Neutrophil (primary cell): ENCODE results near the gene FZR1.

ENCODE experiments used
- H3K27ac ChIP-seq: fragments of 200-600 bp; sonication (generic); 2 replicates; pipeline ENCODE4 v1.5.1; 2016; ENCODE audit warnings: mild to moderate bottlenecking, moderate library complexity
- H3K27me3 ChIP-seq: fragments of 200-600 bp; sonication (generic); 2 replicates; pipeline ENCODE4 v1.6.0; 2016; ENCODE audit warnings: mild to moderate bottlenecking
- H3K36me3 ChIP-seq: fragments of 200-600 bp; sonication (generic); 2 replicates; pipeline ENCODE4 v1.5.1; 2017
- H3K4me1 ChIP-seq, 2 experiments: fragments of 200-600 bp in 1 of 2; sonication (generic) in 1 of 2; 1 replicate in 1 of 2; 2 replicates in 1 of 2; pipeline versions ENCODE4 v1.5.1 to v1.6.1; 2013 to 2016; ENCODE audit warnings: low read depth in 1 of 2, low read length in 1 of 2, mild to moderate bottlenecking in 1 of 2, moderate library complexity in 1 of 2; ENCODE audit not compliant: control insufficient read depth in 1 of 2, insufficient read depth in 1 of 2
- H3K4me3 ChIP-seq, 2 experiments: fragments of 200-600 bp in 1 of 2; sonication (generic) in 1 of 2; 1 replicate in 1 of 2; 2 replicates in 1 of 2; pipeline ENCODE4 v1.5.1; 2013 to 2016; ENCODE audit warnings: low read depth in 1 of 2, low read length in 1 of 2, mild to moderate bottlenecking in 1 of 2, moderate library complexity in 1 of 2
- H3K9me3 ChIP-seq: fragments of 200-600 bp; sonication (generic); 2 replicates; pipeline ENCODE4 v1.5.1; 2016
- TF ChIP-seq, protein P1 (sequence below): fragments of 200-600 bp; sonication (generic); IDR thresholded peaks from 2 replicates; pipeline ENCODE4 v1.5.1; 2016; ENCODE audit warnings: antibody characterized with exemption

Gene FZR1

DNA sequence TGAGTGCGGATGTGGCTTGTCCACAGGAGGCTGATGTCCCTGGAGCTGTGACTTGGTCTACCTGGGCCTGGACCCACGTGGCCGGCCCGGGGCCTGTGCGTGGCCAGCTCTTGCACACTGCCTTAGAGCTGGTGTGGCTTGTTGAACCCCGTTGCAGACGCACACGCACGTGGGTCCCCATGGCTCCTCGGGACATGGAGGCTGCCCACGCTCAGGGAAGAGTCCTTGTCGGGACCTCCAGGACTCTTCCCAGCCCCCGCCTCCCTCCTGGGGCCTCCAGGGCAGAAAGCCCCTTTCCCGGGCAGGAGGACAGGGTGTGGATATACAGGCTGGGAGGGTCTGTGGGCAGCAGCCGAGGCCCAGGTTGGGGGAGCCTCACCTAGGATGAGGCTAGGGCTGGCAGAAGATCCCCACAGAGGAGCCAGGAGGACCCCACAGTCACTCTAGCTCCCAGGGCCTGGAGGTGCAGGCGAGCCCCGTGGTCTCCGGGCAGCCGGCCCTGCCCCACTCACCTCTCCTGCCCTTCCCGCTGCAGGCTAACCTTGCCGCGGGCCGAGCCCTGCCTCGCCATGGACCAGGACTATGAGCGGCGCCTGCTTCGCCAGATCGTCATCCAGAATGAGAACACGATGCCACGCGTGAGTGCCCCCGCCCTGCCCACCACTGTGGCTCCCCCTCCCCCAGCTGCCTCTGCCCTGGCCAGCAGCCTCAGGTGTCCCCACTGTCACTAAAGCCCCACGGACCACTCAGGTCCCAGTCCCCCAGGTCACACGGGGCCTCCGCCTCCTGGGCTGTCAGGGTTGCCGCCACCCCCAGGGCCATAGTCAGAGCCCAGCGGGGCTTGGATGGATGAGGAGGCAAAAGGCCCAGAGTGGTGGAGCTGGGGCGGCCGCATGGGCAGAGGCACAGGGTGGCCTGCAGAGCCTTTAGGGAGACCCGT lies 16.6 kb downstream of the FZR1 start:
- no peaks in the 10 kb centered on the region for H3K4me1 ChIP-seq
- TF ChIP-seq, protein P1, sequence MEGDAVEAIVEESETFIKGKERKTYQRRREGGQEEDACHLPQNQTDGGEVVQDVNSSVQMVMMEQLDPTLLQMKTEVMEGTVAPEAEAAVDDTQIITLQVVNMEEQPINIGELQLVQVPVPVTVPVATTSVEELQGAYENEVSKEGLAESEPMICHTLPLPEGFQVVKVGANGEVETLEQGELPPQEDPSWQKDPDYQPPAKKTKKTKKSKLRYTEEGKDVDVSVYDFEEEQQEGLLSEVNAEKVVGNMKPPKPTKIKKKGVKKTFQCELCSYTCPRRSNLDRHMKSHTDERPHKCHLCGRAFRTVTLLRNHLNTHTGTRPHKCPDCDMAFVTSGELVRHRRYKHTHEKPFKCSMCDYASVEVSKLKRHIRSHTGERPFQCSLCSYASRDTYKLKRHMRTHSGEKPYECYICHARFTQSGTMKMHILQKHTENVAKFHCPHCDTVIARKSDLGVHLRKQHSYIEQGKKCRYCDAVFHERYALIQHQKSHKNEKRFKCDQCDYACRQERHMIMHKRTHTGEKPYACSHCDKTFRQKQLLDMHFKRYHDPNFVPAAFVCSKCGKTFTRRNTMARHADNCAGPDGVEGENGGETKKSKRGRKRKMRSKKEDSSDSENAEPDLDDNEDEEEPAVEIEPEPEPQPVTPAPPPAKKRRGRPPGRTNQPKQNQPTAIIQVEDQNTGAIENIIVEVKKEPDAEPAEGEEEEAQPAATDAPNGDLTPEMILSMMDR = no peak
- peaks cover 86% of the 10 kb centered on the region for H3K36me3 ChIP-seq
- H3K4me3 ChIP-seq = no peak overlapping the region
- no peaks in the 10 kb centered on the region for H3K9me3 ChIP-seq
- no peaks in the 10 kb centered on the region for H3K27me3 ChIP-seq
- H3K27ac ChIP-seq = no peak overlapping the region

DNA sequence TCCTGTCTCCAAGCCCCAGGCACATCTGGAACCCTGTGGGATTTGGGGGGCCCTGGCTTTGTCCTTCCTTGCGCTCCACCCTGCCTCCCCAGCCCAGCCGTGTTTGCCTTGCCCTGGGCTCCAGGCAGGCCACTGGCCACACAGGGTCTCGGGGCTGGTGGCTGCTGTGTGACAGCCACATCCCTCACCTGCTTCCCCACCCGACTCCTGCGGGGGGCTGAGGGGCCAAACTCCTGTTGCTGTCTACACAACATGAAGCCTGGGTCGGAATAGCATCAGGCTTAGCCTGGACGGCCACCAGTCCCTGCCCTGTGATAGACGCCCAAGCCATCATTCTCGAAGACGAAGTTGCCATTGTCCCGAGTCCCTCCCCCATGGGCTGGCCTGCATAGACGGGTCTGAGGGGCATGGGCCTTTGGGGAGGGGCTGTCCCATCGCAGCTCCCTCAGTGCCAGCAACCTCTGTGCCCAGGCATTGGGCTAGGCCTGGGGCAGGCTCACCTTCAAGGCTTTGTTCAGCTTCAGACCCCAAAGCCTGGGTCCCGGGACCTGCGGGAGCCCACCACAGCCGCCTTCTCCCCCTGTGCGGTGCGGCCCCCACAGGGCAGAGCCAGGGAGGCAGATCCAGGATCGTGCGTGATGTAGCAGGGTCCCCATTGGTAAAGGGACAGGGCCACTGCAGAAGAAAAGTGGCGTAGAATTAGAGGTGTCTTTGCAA lies 17.4 kb downstream of the FZR1 start:
- H3K27ac ChIP-seq = no peak overlapping the region
- H3K4me3 ChIP-seq = no peak overlapping the region
- no peaks in the 10 kb centered on the region for H3K9me3 ChIP-seq
- no peaks in the 10 kb centered on the region for H3K4me1 ChIP-seq
- peaks cover 92% of the 10 kb centered on the region for H3K36me3 ChIP-seq
- TF ChIP-seq, protein P1 = no peak
- no peaks in the 10 kb centered on the region for H3K27me3 ChIP-seq

DNA sequence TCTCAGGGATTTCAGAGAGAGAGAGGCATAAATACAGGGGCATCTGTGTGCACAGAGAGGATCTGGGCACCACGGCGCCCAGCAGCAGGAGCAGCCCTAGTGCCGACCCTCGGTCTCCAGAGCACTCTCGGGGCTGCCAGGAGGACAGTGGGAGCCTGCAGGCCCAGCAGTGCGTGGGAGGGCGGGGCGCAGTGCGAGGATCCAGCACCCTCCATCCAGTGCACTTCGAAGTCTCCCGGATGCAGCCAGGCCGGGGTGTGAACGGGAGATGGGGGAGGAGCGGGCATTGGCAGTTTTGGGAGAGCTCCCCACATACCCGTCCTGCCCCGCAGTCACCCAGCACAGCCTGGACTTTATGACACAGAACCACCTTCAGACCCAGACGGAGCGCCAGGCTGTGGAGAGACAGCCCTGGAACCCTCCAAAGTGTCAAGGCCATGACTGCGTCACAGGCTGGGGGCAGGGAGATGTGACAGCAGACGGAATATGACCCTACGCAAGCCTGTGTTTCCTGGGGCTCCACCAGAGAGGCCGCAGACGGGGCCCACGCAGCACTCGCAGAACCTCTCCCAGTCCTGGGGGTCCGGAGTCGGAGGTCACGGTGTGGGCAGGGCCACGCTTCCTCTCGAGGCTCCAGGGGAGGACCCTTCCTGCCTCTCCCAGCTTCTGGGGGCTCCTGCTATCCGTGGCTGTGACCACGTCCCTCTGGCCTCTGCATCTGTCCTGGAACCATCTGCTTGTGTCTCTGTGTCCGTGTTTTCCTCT lies 18.1 kb downstream of the FZR1 start:
- Histone ChIP-seq H3K36me3 (peaks cover 84% of the 10 kb centered on the region), H3K4me1 (no peaks in the 10 kb centered on the region), H3K4me3 (no peak overlapping the region), H3K27ac (no peak overlapping the region), H3K9me3 (no peaks in the 10 kb centered on the region), H3K27me3 (no peaks in the 10 kb centered on the region)
- TF ChIP-seq, protein P1 = no peak

DNA sequence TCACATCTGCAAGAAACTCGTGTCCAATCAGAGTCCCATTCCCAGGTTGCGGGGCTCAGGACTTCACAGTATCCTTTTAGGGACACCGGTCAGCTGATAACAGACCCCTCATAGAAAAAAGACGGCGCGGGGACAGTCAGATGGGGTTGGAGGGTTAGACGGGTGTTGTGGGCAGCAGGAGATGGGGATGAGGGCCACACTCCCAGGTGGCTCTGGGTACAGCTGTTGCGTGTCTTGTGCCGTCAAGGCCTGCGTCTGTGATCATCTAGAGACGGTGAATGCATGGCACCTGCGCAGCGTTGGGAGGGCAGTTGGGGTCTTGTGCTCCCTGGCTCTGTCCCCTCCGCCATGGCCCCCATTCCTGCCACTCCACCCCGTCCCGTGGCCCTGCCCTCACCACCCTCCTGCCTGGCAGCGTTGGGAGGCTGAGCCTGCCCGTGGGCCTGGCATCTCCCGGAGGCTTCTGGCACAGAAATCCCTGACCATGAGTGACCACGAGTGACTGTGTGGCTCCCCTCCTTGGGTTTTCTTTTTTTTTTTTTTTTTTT lies 18.9 kb downstream of the FZR1 start:
- Histone ChIP-seq H3K27me3 (no peaks in the 10 kb centered on the region), H3K36me3 (peaks cover 80% of the 10 kb centered on the region)

More for the DNA sequence above, 18.9 kb downstream of the FZR1 start:
- no peaks in the 10 kb centered on the region for H3K9me3 ChIP-seq
- no peak overlapping the region for H3K27ac ChIP-seq
- H3K4me1 ChIP-seq = no peaks in the 10 kb centered on the region
- TF ChIP-seq, protein P1 = no peak
- H3K4me3 ChIP-seq = no peak overlapping the region
